MM.1S (cell line): ENCODE results near the gene PREX1.

Source experiments
- DNase-seq: peaks from one replicate; pipeline ENCODE4 v3.0.0-alpha.2; 2015
- H2AFZ ChIP-seq: fragments of 300-600 bp; sonication (generic); 2 replicates; pipeline ENCODE4 v1.6.0; 2016; ENCODE audit warnings: antibody characterized with exemption, low read length
- H3F3A ChIP-seq: fragments of 300-600 bp; sonication (generic); 2 replicates; pipeline ENCODE4 v1.6.1; 2016; ENCODE audit warnings: mild to moderate bottlenecking, antibody characterized with exemption, low read length, moderate library complexity, mixed read lengths; ENCODE audit not compliant: insufficient read depth
- H3K27ac ChIP-seq: fragments of 300-600 bp; sonication (generic); 2 replicates; pipeline ENCODE4 v1.5.1; 2016; ENCODE audit warnings: mild to moderate bottlenecking, low read length
- H3K27me3 ChIP-seq: fragments of 300-600 bp; sonication (generic); replicated peaks from 2 replicates; pipeline ENCODE4 v1.6.0; 2016; ENCODE audit warnings: low read length; ENCODE audit not compliant: insufficient read depth
- H3K36me3 ChIP-seq: fragments of 300-600 bp; sonication (generic); replicated peaks from 2 replicates; pipeline ENCODE4 v1.6.1; 2016; ENCODE audit warnings: mild to moderate bottlenecking, low read length, mixed read lengths; ENCODE audit not compliant: insufficient read depth
- H3K4me1 ChIP-seq: fragments of 300-600 bp; sonication (generic); 2 replicates; pipeline ENCODE4 v1.6.1; 2016; ENCODE audit warnings: low read length, mixed read lengths
- H3K4me2 ChIP-seq: fragments of 300-600 bp; sonication (generic); 2 replicates; pipeline ENCODE4 v1.6.0; 2016; ENCODE audit warnings: low read depth, low read length
- H3K4me3 ChIP-seq: fragments of 300-600 bp; sonication (generic); 2 replicates; pipeline ENCODE4 v1.5.1; 2016; ENCODE audit warnings: low read length, mixed read lengths
- H3K79me2 ChIP-seq: fragments of 300-600 bp; sonication (generic); 2 replicates; pipeline ENCODE4 v1.6.1; 2016; ENCODE audit warnings: mixed run types, low read length, mixed read lengths
- H3K9ac ChIP-seq: fragments of 300-600 bp; sonication (generic); 2 replicates; pipeline ENCODE4 v1.6.1; 2016; ENCODE audit warnings: low read length, mixed read lengths
- H3K9me2 ChIP-seq: fragments of 300-600 bp; sonication (generic); replicated peaks from 2 replicates; pipeline ENCODE4 v1.6.1; 2016; ENCODE audit warnings: mild to moderate bottlenecking, low read length, mixed read lengths; ENCODE audit not compliant: insufficient read depth
- H3K9me3 ChIP-seq: fragments of 300-600 bp; sonication (generic); replicated peaks from 2 replicates; pipeline ENCODE4 v1.6.1; 2016; ENCODE audit warnings: mild to moderate bottlenecking, low read length, mixed read lengths; ENCODE audit not compliant: insufficient read depth
- H4K20me1 ChIP-seq: fragments of 300-600 bp; sonication (generic); 2 replicates; pipeline ENCODE4 v1.6.1; 2016; ENCODE audit warnings: mild to moderate bottlenecking, low read length, moderate library complexity, mixed read lengths; ENCODE audit not compliant: insufficient read depth
- EZH2 ChIP-seq: fragments of 300-600 bp; sonication (generic); optimal IDR thresholded peaks from 2 replicates; pipeline ENCODE3; 2017; ENCODE audit warnings: low read depth, mild to moderate bottlenecking, antibody characterized with exemption, low read length, mixed read lengths
- EZH2phosphoT487 ChIP-seq: fragments of 300-600 bp; sonication (generic); IDR thresholded peaks from 2 replicates; pipeline ENCODE4 v1.6.1; 2018; ENCODE audit warnings: antibody characterized with exemption, low read length
- TF ChIP-seq, protein P1 (sequence below): fragments of 300-600 bp; sonication (generic); IDR thresholded peaks from 2 replicates; pipeline ENCODE4 v1.5.1; 2016; ENCODE audit warnings: antibody characterized with exemption, low read length, mixed read lengths

PREX1 gene

DNA sequence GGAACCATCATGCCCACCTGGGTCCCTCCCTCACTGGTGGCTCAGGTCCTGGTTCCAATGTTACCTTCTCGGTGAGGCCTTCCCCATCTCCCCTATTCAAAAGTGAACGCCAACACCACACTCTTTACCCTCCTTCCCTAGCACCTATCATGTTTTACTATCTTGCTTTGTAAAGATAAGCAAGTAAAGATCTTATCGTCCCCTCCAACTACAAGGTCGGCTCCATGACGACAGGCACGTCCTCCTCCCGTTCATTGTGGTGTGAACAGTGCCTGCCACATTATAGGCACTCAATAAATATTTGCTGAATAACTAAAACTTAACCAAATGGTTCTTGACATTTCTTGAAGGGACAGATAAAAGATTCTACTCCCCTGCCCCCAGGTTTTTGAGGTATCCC is 147.1 kb downstream of the PREX1 start:
- H3F3A ChIP-seq = no peaks in the 10 kb centered on the region
- no peak overlapping the region for H2AFZ ChIP-seq
- H3K9me2 ChIP-seq = no peaks in the 10 kb centered on the region
- TF ChIP-seq EZH2 (no peak), EZH2phosphoT487 (no peak)
- no peak overlapping the region for H3K4me3 ChIP-seq
- no peaks in the 10 kb centered on the region for H3K79me2 ChIP-seq
- H4K20me1 ChIP-seq = no peaks in the 10 kb centered on the region
- H3K9me3 ChIP-seq = no peaks in the 10 kb centered on the region
- peaks cover 11% of the 10 kb centered on the region for H3K4me1 ChIP-seq
- DNase-seq = no peak
- no peaks in the 10 kb centered on the region for H3K27me3 ChIP-seq
- no peak overlapping the region for H3K27ac ChIP-seq
- H3K9ac ChIP-seq = no peak overlapping the region
- H3K36me3 ChIP-seq = no peaks in the 10 kb centered on the region
- H3K4me2 ChIP-seq = no peak overlapping the region

DNA sequence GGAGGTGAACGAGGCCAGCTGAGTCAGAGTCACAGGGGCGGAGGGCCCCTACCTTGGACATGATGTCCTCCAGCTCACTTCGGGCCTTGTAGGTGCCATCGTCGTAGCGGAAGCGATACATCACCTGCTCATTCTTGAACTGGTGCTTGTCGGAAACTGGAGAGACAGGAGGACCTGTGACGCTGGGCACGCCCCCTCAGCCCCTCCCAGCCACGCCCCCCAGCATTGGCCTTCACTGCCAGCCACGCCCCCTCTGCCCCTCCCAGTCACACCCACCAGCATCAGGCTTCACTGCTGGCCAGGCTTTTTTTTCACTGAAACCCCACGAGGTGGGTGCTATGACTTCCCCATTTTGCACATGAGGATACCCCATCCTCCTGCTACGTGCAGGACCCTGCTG is 148.2 kb downstream of the PREX1 start:
- Histone ChIP-seq H3K4me1 (peaks cover 11% of the 10 kb centered on the region), H3F3A (no peaks in the 10 kb centered on the region), H3K79me2 (no peaks in the 10 kb centered on the region), H3K9me2 (no peaks in the 10 kb centered on the region), H4K20me1 (no peaks in the 10 kb centered on the region), H3K4me3 (no peak overlapping the region), H3K4me2 (no peak overlapping the region), H3K9me3 (no peaks in the 10 kb centered on the region), H3K27me3 (no peaks in the 10 kb centered on the region), H3K36me3 (no peaks in the 10 kb centered on the region), H2AFZ (no peak overlapping the region), H3K27ac (no peak overlapping the region), H3K9ac (no peak overlapping the region)
- TF ChIP-seq, protein P1, sequence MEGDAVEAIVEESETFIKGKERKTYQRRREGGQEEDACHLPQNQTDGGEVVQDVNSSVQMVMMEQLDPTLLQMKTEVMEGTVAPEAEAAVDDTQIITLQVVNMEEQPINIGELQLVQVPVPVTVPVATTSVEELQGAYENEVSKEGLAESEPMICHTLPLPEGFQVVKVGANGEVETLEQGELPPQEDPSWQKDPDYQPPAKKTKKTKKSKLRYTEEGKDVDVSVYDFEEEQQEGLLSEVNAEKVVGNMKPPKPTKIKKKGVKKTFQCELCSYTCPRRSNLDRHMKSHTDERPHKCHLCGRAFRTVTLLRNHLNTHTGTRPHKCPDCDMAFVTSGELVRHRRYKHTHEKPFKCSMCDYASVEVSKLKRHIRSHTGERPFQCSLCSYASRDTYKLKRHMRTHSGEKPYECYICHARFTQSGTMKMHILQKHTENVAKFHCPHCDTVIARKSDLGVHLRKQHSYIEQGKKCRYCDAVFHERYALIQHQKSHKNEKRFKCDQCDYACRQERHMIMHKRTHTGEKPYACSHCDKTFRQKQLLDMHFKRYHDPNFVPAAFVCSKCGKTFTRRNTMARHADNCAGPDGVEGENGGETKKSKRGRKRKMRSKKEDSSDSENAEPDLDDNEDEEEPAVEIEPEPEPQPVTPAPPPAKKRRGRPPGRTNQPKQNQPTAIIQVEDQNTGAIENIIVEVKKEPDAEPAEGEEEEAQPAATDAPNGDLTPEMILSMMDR = no peak
- no peak for TF ChIP-seq EZH2
- no peak for TF ChIP-seq EZH2phosphoT487
- DNase-seq = no peak

DNA sequence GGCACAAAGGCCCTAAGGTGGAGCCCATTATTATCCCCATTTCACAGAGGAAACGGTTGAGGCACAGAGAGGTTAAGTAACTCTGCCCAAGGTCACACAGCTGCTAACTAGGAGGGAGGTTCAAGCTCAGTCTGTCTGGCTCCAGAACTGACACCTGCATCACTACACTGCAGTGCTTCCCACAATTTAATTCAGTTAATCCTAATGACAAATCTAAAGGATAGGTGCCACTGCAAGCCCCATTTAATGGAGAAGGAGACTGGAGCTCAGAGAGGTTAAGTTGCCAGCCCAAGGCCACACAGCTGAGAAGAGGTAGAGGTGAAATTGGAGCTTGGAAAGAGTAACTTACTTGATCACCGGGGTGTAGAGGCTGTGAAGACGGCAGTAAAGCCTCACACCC is 148.8 kb downstream of the PREX1 start:
- Histone ChIP-seq H3K4me2 (no peak overlapping the region), H2AFZ (no peak overlapping the region), H3K9me3 (no peaks in the 10 kb centered on the region), H3F3A (no peaks in the 10 kb centered on the region), H4K20me1 (no peaks in the 10 kb centered on the region), H3K79me2 (no peaks in the 10 kb centered on the region), H3K27me3 (no peaks in the 10 kb centered on the region), H3K4me3 (no peak overlapping the region), H3K27ac (no peak overlapping the region), H3K36me3 (no peaks in the 10 kb centered on the region), H3K4me1 (peaks cover 11% of the 10 kb centered on the region), H3K9ac (no peak overlapping the region), H3K9me2 (no peaks in the 10 kb centered on the region)
- TF ChIP-seq EZH2 (no peak), EZH2phosphoT487 (no peak)
- TF ChIP-seq, protein P1 = no peak
- DNase-seq = no peak

DNA sequence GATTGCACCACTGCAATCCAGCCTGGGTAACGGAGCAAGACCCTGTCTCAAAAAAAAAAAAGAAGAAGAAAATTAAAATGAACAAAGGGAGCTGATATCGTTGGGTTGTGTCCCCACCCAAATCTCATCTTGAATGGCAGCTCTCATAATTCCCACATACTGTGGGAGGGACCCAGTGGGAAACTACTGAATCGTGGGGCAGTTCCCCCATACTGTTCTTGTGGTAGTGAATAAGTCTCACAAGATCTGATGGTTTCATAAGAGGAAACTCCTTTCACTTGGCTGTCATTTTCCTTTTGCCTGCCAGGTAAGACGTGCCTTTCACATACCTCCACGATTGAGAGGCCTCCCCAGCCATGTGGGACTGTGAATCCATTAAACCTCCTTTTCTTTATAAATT is 149.4 kb downstream of the PREX1 start:
- H3K4me3 ChIP-seq = no peak overlapping the region
- TF ChIP-seq EZH2phosphoT487 = no peak
- H3K4me1 ChIP-seq = peaks cover 11% of the 10 kb centered on the region
- no peaks in the 10 kb centered on the region for H3F3A ChIP-seq
- no peaks in the 10 kb centered on the region for H3K9me3 ChIP-seq
- no peaks in the 10 kb centered on the region for H3K9me2 ChIP-seq
- no peak for DNase-seq
- H2AFZ ChIP-seq = no peak overlapping the region
- no peaks in the 10 kb centered on the region for H3K27me3 ChIP-seq
- no peak overlapping the region for H3K27ac ChIP-seq
- H3K36me3 ChIP-seq = no peaks in the 10 kb centered on the region
- no peaks in the 10 kb centered on the region for H4K20me1 ChIP-seq
- no peaks in the 10 kb centered on the region for H3K79me2 ChIP-seq
- no peak overlapping the region for H3K4me2 ChIP-seq
- no peak overlapping the region for H3K9ac ChIP-seq
